Stimulated activated naive CD8-positive, alpha-beta T cell treated with anti-CD3 and anti-CD28 coated beads, Interleukin-15, amount 100 ng/mL, for 72 hours (primary cell): ENCODE measurements around the gene CCNO.

ENCODE experiments used
- ATAC-seq: fragments of 150-1000 bp; cut with Tn5 transposase; 2 replicates; pipeline ENCODE4 v1.10.0; 2021; ENCODE audit warnings: mild to moderate bottlenecking, moderate library complexity
- DNase-seq, 2 donors: peaks; one replicate each; pipeline ENCODE4 v3.0.0; 2021 to 2022
- H3K27ac Mint-ChIP-seq, 2 donors: one replicate each; pipeline ENCODE4 v1.8.0; 2022; ENCODE audit warnings: mild to moderate bottlenecking in 2 of 2, mixed read lengths in 2 of 2, moderate library complexity in 2 of 2
- H3K27me3 Mint-ChIP-seq: one replicate; pipeline ENCODE4 v1.8.0; 2022; ENCODE audit warnings: mixed read lengths
- H3K4me1 Mint-ChIP-seq: one replicate; pipeline ENCODE4 v1.8.0; 2022; ENCODE audit warnings: mild to moderate bottlenecking, mixed read lengths
- H3K4me3 Mint-ChIP-seq, 2 donors: one replicate each; pipeline ENCODE4 v1.8.0; 2022; ENCODE audit warnings: mild to moderate bottlenecking in 2 of 2, mixed read lengths in 2 of 2, moderate library complexity in 1 of 2
- H3K9me3 Mint-ChIP-seq, 2 donors: one replicate each; pipeline ENCODE4 v1.8.0; 2022; ENCODE audit warnings: mixed read lengths in 2 of 2

The CCNO gene, protein sequence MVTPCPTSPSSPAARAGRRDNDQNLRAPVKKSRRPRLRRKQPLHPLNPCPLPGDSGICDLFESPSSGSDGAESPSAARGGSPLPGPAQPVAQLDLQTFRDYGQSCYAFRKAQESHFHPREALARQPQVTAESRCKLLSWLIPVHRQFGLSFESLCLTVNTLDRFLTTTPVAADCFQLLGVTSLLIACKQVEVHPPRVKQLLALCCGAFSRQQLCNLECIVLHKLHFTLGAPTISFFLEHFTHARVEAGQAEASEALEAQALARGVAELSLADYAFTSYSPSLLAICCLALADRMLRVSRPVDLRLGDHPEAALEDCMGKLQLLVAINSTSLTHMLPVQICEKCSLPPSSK

DNA sequence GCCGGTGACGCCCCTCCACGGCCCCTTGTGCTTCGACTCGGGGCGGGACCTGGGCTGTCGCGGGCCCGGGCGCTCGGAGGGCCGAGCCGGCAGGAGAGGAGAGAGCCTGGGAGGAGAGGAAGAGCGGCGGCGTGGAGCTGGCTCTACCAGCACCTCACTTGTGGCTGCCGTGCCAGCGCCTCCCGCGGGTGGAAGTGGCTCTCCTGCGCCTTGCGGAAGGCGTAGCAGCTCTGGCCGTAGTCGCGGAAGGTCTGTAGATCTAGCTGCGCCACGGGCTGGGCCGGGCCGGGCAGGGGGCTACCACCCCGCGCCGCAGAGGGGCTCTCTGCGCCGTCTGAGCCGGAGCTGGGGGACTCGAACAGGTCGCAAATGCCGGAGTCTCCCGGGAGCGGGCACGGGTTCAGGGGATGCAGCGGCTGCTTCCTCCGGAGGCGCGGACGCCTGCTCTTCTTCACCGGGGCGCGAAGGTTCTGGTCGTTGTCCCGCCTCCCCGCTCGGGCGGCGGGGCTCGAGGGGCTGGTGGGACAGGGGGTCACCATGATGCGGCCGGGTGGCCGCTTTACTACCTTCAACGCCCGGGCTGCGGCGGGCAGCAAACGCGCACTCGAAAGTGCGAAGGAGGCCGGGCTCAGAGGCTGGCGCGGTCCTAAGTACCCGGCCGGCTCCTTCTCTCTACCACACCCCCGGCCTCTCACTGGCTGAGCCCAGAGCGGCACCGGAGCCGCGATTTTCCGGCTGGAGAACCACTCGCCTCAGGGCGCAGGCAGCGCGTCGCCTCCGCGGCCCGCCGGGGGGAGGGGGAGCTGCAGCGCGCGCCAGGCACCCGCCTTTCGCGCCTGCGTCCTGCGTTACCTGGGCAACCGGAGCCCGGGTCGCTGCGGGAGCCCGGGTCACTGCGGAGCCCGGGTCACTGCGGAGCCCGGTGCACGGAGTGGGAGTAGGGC lies at the start of gene CCNO:
CCNO (minus strand) TSS at position 624 of the 944 bp plus-strand sequence; CDS start at position 539, 85 bp downstream.
- ATAC-seq (peak; percentile 88), DNase-seq (peak; percentile 63 to 68)
- Mint-ChIP-seq H3K27ac (peak within 1 kb of the TSS in 1 of 2 donors; percentile 27), H3K4me1 (peaks cover 49% of the 10 kb centered on the region), H3K4me3 (peak within 1 kb of the TSS; percentile 85 to 98), H3K27me3 (peaks cover 86% of the 10 kb centered on the region), H3K9me3 (no peaks in the 10 kb centered on the region)

DNA sequence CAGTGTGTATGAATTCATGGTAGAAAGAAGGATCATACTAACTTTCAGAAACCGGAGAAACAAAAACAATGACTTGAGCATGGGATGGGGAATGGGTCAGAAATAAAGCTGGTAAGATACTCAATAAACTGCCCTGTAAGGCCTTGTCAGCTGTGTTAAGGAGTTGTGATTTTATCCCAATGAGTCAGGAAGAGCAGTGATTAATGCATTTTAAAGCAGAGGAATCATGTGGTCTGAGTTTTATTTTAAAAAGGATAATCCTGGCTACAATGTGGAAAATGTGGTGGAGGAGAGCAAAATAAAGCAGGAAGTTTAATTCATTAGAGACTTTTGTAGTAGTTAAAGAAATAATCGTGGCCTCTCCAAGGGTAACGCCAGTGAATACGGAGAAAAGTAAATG lies 45.4 kb upstream of the CCNO start:
- ATAC-seq = no peak
- Mint-ChIP-seq H3K9me3 (no peaks in the 10 kb centered on the region), H3K4me1 (no peaks in the 10 kb centered on the region), H3K4me3 (no peak overlapping the region), H3K27me3 (no peaks in the 10 kb centered on the region), H3K27ac (no peak overlapping the region)
- DNase-seq = no peak

DNA sequence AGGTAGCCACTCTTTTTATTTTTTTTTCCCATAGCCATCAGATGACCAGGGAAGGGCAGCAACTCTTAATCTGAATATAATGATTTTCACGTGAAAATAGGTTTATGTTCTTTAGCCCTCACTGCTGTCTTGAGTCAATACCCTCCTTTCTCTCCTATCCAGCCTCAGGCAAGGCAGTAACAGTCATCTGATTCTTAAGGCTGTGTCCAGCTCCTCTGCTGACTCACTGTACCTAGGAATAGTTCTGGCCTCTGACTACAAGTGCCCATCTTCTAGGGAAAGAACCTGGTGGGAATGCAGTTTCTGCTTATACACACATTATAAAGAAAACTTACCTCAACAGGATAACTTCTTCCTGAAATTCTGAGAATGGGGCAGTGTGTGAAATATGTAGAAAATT lies 43.4 kb upstream of the CCNO start:
- Mint-ChIP-seq H3K4me3 (no peak overlapping the region), H3K27me3 (no peaks in the 10 kb centered on the region), H3K4me1 (no peaks in the 10 kb centered on the region), H3K27ac (no peak overlapping the region), H3K9me3 (no peaks in the 10 kb centered on the region)
- DNase-seq (no peak), ATAC-seq (no peak)

DNA sequence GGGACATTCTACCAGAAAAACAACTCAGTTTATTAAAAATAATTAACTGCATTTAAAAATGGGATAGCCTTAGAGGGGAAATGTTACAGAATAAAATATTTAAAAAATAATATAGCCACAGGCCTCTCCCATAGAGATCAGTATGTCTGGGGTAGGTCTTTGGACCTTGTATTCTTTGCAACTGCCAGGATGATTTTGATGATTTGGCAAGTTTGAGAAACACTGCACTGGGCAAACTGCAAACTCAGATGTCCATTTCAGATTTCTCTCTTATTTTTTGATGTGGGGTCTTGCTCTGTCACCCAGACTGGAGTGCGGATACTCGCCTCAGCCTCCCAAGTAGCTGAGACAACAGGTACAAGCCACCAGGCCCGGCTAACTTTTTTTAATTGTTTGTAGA lies 24.9 kb upstream of the CCNO start:
- no peak for ATAC-seq
- no peaks in the 10 kb centered on the region for H3K9me3 Mint-ChIP-seq
- peaks cover 7% of the 10 kb centered on the region for H3K4me1 Mint-ChIP-seq
- no peaks in the 10 kb centered on the region for H3K27me3 Mint-ChIP-seq
- no peak for DNase-seq
- no peak overlapping the region for H3K27ac Mint-ChIP-seq
- H3K4me3 Mint-ChIP-seq = no peak overlapping the region

DNA sequence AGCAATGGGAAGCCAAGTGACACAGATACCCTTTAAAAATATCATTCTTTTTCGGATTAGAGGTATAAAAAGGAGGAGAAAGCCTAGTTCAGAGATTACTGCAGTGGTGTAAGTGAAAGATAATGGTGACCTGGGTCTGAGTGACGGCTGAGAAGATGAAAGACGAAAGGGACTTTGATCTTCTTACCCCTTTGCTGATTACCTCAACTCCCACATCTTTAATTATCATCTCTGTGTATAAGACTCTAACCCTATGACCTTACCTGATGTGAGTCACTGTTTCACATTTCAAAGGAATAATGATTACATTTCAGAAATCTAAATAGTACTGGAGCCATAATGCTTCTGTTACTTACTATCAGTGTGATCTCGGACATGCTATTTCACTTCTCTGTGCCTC lies 21.4 kb upstream of the CCNO start:
- Mint-ChIP-seq H3K9me3 (no peaks in the 10 kb centered on the region), H3K4me3 (no peak overlapping the region), H3K27ac (no peak overlapping the region), H3K4me1 (peaks cover 7% of the 10 kb centered on the region), H3K27me3 (no peaks in the 10 kb centered on the region)
- no peak for ATAC-seq
- DNase-seq = no peak

DNA sequence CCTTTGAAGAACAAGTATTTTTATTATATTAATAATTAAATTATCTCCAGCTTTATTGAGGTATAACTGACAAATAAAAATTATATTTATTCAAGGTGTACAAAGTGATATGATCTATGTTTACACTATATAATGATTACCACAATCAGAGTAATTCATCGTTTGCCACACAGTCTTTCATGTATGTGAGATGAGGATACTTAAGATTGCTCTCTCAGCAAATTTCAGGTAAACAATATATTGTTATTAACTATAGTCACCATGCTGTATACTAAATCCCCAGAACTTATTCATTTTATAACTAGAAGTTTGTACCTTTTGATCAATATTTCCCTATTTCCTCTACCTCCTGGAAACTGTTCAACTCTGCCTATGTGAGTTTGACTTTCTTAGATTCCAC lies 16.7 kb upstream of the CCNO start:
- Mint-ChIP-seq H3K9me3 (peaks cover 11 to 13% of the 10 kb centered on the region in 2 donors), H3K27me3 (no peaks in the 10 kb centered on the region), H3K27ac (no peak overlapping the region), H3K4me1 (peaks cover 6% of the 10 kb centered on the region), H3K4me3 (no peak overlapping the region)
- ATAC-seq = no peak
- DNase-seq = no peak

DNA sequence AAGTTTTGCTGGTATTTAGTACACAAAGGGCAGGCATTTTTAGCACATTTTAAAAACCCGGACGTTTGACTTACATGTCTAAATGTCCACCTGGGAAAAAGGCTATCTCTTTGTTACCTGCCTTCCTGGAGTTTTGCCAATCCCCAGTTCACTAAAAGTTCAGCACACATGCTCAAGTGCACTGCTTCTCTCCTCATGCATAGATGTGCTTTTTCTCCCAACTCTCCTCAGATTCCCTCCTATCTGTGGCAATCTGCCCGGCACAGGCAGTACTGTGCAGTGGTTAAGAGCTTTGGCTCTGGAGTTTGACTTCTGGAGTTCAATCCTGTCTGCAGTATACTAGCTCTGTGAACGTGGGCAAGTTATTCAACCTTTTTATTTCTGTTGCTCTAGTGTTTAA lies 8.3 kb upstream of the CCNO start:
- no peak overlapping the region for H3K4me3 Mint-ChIP-seq
- no peaks in the 10 kb centered on the region for H3K4me1 Mint-ChIP-seq
- H3K27me3 Mint-ChIP-seq = peaks cover 39% of the 10 kb centered on the region
- ATAC-seq = no peak
- no peak overlapping the region for H3K27ac Mint-ChIP-seq
- no peak for DNase-seq
- H3K9me3 Mint-ChIP-seq = no peaks in the 10 kb centered on the region

DNA sequence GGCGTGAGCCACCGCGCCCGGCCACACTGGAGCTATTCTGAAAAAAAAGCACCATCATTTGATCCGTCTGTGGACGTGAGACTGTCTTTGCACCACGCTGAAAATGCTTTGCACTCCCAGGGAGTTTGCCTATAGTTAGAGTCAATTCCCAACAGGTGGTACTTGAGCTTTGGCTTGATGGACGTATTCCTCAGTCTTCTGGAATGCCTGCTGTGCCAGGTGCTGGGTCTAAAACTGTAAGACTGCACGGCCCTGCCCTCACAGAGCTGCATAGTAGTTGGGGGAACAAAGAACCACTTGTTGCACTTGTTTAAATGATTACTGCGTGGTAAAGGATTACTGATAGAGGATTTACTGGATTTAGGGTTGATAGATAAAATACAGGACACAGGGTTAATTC lies 3.4 kb upstream of the CCNO start:
- H3K27ac Mint-ChIP-seq = no peak overlapping the region
- peaks cover 81% of the 10 kb centered on the region for H3K27me3 Mint-ChIP-seq
- H3K9me3 Mint-ChIP-seq = no peaks in the 10 kb centered on the region
- peaks cover 20% of the 10 kb centered on the region for H3K4me1 Mint-ChIP-seq
- no peak overlapping the region for H3K4me3 Mint-ChIP-seq
- DNase-seq = no peak
- ATAC-seq = no peak

DNA sequence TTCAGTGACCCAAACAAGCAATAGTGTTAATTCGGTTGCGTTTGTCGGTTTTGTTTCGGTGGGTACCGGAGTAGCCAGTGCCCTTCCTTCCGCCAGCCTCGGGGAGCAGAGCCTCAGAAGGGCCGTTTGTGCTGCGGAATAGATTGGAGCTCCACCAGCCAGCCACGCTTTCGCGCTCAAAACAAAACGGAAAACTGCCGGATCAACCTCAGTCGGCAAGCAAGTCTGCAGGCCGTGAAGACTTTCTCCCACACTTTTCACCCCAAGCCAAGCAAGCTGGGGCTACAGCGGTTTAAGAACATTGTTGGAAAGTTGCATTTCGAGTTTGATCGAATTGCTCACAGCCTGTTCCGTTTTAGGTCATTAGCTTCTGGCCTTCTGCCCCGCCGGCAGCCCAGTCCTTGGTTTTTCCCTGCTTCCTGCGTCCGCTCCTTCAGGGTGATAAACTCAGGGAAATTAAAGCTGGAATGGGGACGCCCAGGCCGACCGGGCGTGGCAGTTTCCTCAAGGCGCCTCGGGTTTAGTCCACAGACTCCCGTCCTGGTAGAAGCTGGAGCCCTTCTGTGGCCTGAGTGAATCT lies 803 bp upstream of the CCNO start:
- Mint-ChIP-seq H3K27me3 (peaks cover 85% of the 10 kb centered on the region), H3K4me1 (peaks cover 43% of the 10 kb centered on the region), H3K4me3 (peak overlapping the region; percentile 85 to 98), H3K27ac (no peak overlapping the region), H3K9me3 (no peaks in the 10 kb centered on the region)
- ATAC-seq (no peak), DNase-seq (no peak)

DNA sequence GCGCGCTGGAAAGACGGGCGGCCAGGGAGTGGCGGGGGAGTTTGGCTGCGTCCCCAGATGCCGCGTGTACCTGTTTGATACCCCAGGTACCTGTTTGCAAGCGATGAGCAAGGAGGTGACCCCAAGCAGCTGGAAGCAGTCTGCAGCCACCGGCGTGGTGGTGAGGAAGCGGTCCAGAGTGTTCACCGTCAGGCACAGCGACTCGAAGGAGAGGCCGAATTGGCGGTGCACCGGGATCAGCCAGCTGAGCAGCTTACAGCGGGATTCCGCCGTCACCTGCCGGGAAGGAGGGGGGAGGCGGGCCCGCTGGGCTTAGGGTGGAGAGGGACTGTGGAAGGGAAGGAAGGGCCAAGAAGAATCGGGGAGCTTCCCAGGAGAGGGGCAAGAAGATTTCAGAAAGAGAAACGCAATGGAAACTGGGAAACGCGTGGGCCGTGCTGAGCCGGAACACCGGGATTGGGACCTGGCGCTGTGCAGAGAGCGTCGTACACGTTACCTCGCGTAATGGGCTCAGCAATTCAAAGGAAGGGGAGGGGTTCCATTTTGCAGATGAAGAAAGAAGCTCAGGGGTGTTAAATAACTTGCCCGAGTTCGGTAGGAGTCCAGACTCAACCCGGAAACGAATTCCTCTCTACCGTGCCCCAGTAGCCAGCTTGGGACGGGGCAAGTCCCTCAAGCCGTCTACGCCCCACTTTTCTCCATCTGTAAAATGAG lies 980 bp downstream of the CCNO start:
- H3K4me1 Mint-ChIP-seq = peaks cover 58% of the 10 kb centered on the region
- DNase-seq (peak in 1 of 2 donors; percentile 20), ATAC-seq (no peak)
- peak overlapping the region in 1 of 2 donors; percentile 27 for H3K27ac Mint-ChIP-seq
- peaks cover 94% of the 10 kb centered on the region for H3K27me3 Mint-ChIP-seq
- peak overlapping the region; percentile 85 to 98 for H3K4me3 Mint-ChIP-seq
- H3K9me3 Mint-ChIP-seq = no peaks in the 10 kb centered on the region

DNA sequence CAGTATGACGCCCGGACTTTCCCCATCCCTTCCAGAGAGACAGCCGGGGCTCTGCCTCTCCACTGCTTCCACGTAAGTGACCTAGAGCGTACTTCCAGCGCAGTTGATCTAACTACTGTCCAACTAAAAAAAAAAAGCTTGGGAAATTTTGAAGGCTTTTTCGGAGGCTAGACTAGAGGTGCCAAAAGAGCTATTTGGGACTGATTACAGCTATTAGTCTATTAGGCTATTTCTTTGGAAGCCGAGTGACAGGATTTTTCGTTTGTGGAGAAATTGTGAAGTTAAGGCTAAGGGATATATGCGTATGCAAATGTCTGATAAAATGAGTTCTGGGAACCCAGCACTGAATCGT lies 1.5 kb downstream of the CCNO start:
- H3K9me3 Mint-ChIP-seq = no peaks in the 10 kb centered on the region
- peak overlapping the region; percentile 85 to 98 for H3K4me3 Mint-ChIP-seq
- no peak overlapping the region for H3K27ac Mint-ChIP-seq
- DNase-seq (no peak), ATAC-seq (no peak)
- H3K27me3 Mint-ChIP-seq = peaks cover 92% of the 10 kb centered on the region
- H3K4me1 Mint-ChIP-seq = peaks cover 58% of the 10 kb centered on the region

DNA sequence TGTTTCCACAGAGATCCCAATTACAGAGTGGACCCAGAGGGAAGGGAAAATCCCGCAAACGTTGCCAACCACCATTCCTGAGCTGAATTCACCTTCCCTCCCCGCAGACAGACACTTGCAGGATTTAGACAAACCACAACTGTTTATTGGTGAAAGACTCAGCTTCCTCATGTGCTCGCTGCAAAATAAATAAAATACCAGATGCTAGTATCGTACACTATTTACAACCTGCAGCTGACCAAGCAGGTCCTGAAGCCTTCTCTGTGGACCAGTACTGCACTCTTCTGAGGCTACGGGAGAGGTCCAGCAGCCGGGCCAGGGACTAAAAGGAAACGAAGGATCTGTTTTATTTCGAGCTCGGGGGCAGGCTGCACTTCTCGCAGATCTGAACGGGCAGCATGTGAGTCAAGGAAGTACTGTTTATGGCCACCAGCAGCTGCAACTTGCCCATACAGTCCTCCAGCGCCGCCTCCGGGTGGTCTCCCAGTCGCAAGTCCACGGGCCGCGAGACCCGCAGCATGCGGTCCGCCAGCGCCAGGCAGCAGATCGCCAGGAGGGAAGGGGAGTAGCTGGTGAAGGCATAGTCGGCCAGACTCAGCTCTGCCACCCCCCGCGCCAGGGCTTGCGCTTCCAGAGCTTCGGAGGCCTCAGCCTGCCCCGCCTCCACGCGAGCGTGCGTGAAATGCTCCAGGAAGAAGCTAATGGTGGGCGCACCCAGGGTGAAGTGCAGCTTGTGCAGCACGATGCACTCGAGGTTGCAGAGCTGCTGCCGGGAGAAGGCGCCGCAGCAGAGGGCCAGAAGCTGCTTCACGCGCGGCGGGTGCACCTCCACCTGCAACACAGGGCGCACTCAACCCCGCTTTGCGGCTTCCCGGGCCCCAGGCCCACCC lies 2.1 kb downstream of the CCNO start:
- peak in 1 of 2 donors; percentile 21 for DNase-seq
- H3K4me1 Mint-ChIP-seq = peaks cover 61% of the 10 kb centered on the region
- H3K4me3 Mint-ChIP-seq = peak overlapping the region; percentile 85 to 98
- ATAC-seq = no peak
- no peaks in the 10 kb centered on the region for H3K9me3 Mint-ChIP-seq
- H3K27ac Mint-ChIP-seq = no peak overlapping the region
- H3K27me3 Mint-ChIP-seq = peaks cover 90% of the 10 kb centered on the region

DNA sequence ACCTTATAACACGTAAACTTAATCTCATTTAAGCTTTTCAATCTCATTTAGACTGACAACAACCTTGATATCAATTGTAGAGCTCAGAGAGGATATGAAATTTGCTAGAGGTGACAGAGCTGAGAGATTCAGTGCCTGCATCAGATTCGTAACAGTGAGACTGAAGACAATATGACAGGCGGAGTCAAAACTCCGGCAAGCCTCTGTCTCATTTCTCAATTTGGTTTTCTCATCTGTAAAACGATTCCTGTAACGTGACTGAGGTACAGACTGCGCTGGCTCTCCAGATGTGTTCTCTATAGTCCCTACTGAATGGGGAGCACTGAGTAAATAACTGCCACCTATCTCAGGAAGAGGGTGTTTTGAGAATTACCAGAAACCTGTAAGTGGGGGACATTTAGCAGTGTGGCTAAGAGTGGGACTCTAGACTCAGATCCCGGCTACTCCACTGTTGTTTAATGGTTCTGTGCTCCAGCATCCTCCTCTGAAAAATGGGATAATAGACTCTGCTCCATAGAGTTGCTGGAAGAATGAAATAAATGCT lies 3.2 kb downstream of the CCNO start:
- DNase-seq (no peak), ATAC-seq (no peak)
- H3K4me3 Mint-ChIP-seq = no peak overlapping the region
- peaks cover 90% of the 10 kb centered on the region for H3K27me3 Mint-ChIP-seq
- H3K27ac Mint-ChIP-seq = no peak overlapping the region
- no peaks in the 10 kb centered on the region for H3K9me3 Mint-ChIP-seq
- peaks cover 67% of the 10 kb centered on the region for H3K4me1 Mint-ChIP-seq

DNA sequence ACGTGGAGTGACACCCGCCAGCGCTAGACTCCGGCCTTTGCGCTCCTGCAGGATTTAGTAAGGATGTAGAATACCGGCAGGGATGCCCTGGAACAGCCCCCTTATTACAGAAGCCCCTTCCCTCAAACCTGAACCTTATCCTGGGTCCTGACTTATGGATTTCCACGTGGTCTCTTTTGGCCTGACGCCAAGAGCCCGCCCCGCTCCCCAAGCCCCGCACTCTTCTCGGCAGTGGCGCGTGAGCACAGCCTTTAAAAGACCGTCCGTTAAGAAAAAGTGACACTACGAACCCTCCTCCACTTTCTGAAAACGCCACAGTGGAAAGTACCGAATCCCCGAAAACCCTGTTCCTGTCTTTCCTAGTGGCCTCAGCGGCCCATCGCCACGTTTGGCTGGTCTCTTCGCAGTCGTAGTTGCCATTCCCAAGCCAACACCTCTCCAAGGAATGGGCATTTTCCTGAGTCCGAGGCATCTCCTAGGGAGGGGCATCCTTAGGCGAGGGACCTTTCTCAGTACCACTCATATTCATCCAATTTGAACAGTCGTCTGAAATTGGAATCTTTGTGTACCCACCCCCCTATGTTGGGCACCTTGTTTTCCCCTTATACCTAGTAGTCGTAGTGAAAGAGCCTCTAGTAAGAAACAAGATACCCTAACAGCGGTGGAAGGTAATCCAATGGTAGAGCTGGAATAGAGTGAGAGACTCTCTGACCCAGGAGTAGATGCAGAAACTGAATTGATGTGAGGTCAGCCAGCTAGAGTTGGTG lies 5.6 kb downstream of the CCNO start:
- peak overlapping the region; percentile 82 to 84 for H3K4me3 Mint-ChIP-seq
- no peak for ATAC-seq
- no peak overlapping the region for H3K27ac Mint-ChIP-seq
- H3K9me3 Mint-ChIP-seq = no peaks in the 10 kb centered on the region
- no peak for DNase-seq
- peaks cover 94% of the 10 kb centered on the region for H3K27me3 Mint-ChIP-seq
- H3K4me1 Mint-ChIP-seq = peaks cover 70% of the 10 kb centered on the region
